ENCODE measurements around the gene GPN2.

DNA sequence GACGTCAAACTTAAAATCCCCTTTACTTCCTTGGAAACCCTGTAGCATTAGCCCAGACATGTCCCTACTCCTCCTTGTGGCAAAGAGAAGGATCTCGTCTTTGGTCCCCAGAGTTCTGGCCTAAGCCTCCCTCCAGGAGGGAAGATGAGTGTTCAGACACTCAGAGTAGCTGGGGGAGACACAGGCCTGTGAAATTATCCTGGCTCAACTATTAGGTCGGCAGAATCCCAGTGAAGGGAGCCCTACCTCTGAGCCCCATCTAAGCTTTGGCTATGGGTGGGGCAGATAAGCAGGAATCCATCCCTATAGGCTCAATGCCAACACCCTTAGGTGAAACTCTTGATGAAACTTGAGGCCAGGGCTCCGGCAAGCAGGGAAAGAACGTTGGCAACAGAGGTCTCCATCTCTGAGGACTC lies 28.8 kb downstream of the GPN2 start:
- TF ChIP-seq, protein P1, sequence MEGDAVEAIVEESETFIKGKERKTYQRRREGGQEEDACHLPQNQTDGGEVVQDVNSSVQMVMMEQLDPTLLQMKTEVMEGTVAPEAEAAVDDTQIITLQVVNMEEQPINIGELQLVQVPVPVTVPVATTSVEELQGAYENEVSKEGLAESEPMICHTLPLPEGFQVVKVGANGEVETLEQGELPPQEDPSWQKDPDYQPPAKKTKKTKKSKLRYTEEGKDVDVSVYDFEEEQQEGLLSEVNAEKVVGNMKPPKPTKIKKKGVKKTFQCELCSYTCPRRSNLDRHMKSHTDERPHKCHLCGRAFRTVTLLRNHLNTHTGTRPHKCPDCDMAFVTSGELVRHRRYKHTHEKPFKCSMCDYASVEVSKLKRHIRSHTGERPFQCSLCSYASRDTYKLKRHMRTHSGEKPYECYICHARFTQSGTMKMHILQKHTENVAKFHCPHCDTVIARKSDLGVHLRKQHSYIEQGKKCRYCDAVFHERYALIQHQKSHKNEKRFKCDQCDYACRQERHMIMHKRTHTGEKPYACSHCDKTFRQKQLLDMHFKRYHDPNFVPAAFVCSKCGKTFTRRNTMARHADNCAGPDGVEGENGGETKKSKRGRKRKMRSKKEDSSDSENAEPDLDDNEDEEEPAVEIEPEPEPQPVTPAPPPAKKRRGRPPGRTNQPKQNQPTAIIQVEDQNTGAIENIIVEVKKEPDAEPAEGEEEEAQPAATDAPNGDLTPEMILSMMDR (IDR thresholded peaks at IDR 0.05): no peak
- TF ChIP-seq POLR2A (IDR thresholded peaks at IDR 0.05; ENCODE audit: low read length) (no peak), SREBF2 (IDR thresholded peaks at IDR 0.05) (no peak)
- TF ChIP-seq, protein P2, sequence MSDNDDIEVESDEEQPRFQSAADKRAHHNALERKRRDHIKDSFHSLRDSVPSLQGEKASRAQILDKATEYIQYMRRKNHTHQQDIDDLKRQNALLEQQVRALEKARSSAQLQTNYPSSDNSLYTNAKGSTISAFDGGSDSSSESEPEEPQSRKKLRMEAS (IDR thresholded peaks at IDR 0.05): no peak
